Measurements from ENCODE around the gene CHCHD2. TPM values are rescaled to one million over a fixed set of nuclear protein-coding genes. Genes with fewer than 3 reads are reported as not detected.
A peak's percentile ranks its signal among the peaks of the same experiment; 100 is the strongest.

CHCHD2 gene
- total and polyA plus RNA-seq, 2 of the 8 experiments (the other 6 are each of a cell fraction or from before 2014, with no cell fraction given), result 112 to 300 TPM

GRCh38 chr7:56063882-56064625 is 42.2 kb downstream of the CHCHD2 start, which contains the start of gene SUMF2:
SUMF2 (plus strand) TSS chr7:56064286; CDS start chr7:56064312, 26 bp downstream.
- no peaks in the 10 kb centered on the region for H3K23me2 ChIP-seq (ENCODE audit: low read depth, low read length)
- FAIRE-seq, result no peak
- no peak within 1 kb of the TSS for H3K14ac ChIP-seq (ENCODE audit: insufficient read length)
- H3K4me3 ChIP-seq (ENCODE audit: extremely low read depth in 1 of 4, insufficient read depth in 2 of 4, low read depth in 3 of 4, low read length in 4 of 4), result peak within 1 kb of the TSS; percentile 76 to 86 (median 84)
- H3K9me3 ChIP-seq (ENCODE audit: insufficient read depth in 2 of 2, low read depth in 1 of 2, low read length in 1 of 2), result no peaks in the 10 kb centered on the region
- no peak within 1 kb of the TSS for H2BK12ac ChIP-seq (ENCODE audit: low read depth, low read length)
- CTCF ChIA-PET (ENCODE audit: partially characterized antibody), result interaction anchor here (0.6 to 3.0 kb wide), 4 partner anchors 9 to 476 kb away, joined by 3 to 15 read pairs (median 3); no protein-coding TSS in a partner anchor
- peaks cover 0 to 5% of the 10 kb centered on the region in 2 experiments; a peak in 2 of 4 replicates for H3K79me2 ChIP-seq (ENCODE audit: control insufficient read depth in 1 of 2, insufficient read depth in 2 of 2, low read length in 2 of 2)
- peak within 1 kb of the TSS; percentile 84 for H4K5ac ChIP-seq (ENCODE audit: insufficient read length, low read depth, low read length)
- no peak within 1 kb of the TSS for H2BK15ac ChIP-seq (ENCODE audit: low read length)
- POLR2A ChIA-PET (ENCODE audit: partially characterized antibody), result interaction anchor here (1.0 to 44.4 kb wide), 12 partner anchors 9 to 166 kb away, joined by 3 to 869 read pairs (median 4); partner anchors contain the start of genes CCT6A, PHKG1 and PSPH
- peak within 1 kb of the TSS; percentile 83 for H3K56ac ChIP-seq (replicated peaks; ENCODE audit: insufficient read length, low read depth, low read length)
- peak; percentile 89 to 93 for DNase-seq (ENCODE audit: low read depth in 1 of 2, low spot score in 2 of 2)
- no peak within 1 kb of the TSS for H3K23ac ChIP-seq (ENCODE audit: insufficient read length)
- no peak within 1 kb of the TSS for H2AFZ ChIP-seq (ENCODE audit: low read length)
- H4K8ac ChIP-seq (ENCODE audit: extremely low read depth, insufficient read depth, low read length), result peak within 1 kb of the TSS; percentile 82; the same call in 1 of the 2 replicates
- peak within 1 kb of the TSS; percentile 83; the same call in 1 of the 2 replicates for H3K18ac ChIP-seq (ENCODE audit: extremely low read depth, low read length)
- 2% methylated on average over 49 of the region's 49 CpGs; no CpG with 5 or more reads in 1 of the 2 experiments for WGBS, 2 experiments (ENCODE audit: extremely low coverage in 1 of 2, insufficient coverage in 1 of 2, insufficient read length in 1 of 2, insufficient replicate concordance in 2 of 2, low coverage in 1 of 2, low lambda C conversion rate in 2 of 2, missing lambda C conversion rate in 1 of 2)
- peak within 1 kb of the TSS; percentile 77 to 88 (median 84) for H3K9ac ChIP-seq (replicated peaks in 1 of 4; ENCODE audit: extremely low read depth in 1 of 4, low read depth in 3 of 4, low read length in 3 of 4)
- peak within 1 kb of the TSS; percentile 81 for H3K27ac ChIP-seq (ENCODE audit: low read depth, low read length)
- no peak within 1 kb of the TSS for H2AK5ac ChIP-seq (ENCODE audit: low read depth, low read length)
- H3K27me3 ChIP-seq (replicated peaks in 1 of 4; ENCODE audit: control insufficient read depth in 3 of 4, extremely low read depth in 1 of 4, insufficient read depth in 3 of 4, low read length in 3 of 4), result no peaks in the 10 kb centered on the region
- peaks cover 13 to 56% (median 41%) of the 10 kb centered on the region in 4 experiments for H3K36me3 ChIP-seq (ENCODE audit: control insufficient read depth in 2 of 4, insufficient read depth in 4 of 4, low read length in 3 of 4)
- H4K91ac ChIP-seq (replicated peaks; ENCODE audit: insufficient read length, low read length), result peak within 1 kb of the TSS; percentile 88
- H3K4me1 ChIP-seq (replicated peaks in 1 of 4; ENCODE audit: control insufficient read depth in 3 of 4, insufficient read depth in 4 of 4, low read length in 3 of 4), result peaks cover 0 to 6% (median 0%) of the 10 kb centered on the region in 4 experiments; a peak in 1 of 7 replicates
- H4K20me1 ChIP-seq (replicated peaks in 1 of 2; ENCODE audit: control insufficient read depth in 1 of 2, insufficient read depth in 2 of 2, low read length in 2 of 2), result no peaks in the 10 kb centered on the region
- H2BK20ac ChIP-seq (ENCODE audit: low read length), result no peak within 1 kb of the TSS
- peak within 1 kb of the TSS; percentile 75; the same call in 1 of the 2 replicates for H2BK5ac ChIP-seq (ENCODE audit: low read depth, low read length)
- H2BK120ac ChIP-seq (replicated peaks; ENCODE audit: low read depth, low read length), result no peak within 1 kb of the TSS
- H3K79me1 ChIP-seq (ENCODE audit: low read depth, low read length), result no peaks in the 10 kb centered on the region
- H3K4me2 ChIP-seq (ENCODE audit: insufficient read depth in 1 of 2, low read depth in 2 of 2, low read length in 2 of 2), result peak within 1 kb of the TSS; percentile 68 to 75
- H3K4ac ChIP-seq (replicated peaks; ENCODE audit: insufficient read length, low read depth, low read length), result no peak within 1 kb of the TSS
- peak in 1 of 3 experiments; percentile 12; a peak in 1 of 4 replicates for TF ChIP-seq CTCF (IDR thresholded peaks at IDR 0.05; ENCODE audit: control extremely low read depth in 1 of 3, insufficient read depth in 1 of 3, low read depth in 1 of 3, low read length in 3 of 3)
- peak; percentile 23 for TF ChIP-seq TAF7 (optimal IDR thresholded peaks at IDR 0.05; ENCODE audit: borderline replicate concordance, low read depth, low read length)

Measured in H1 (cell line).